ENCODE results near the gene PAGR1. TPM values are rescaled to one million over a fixed set of nuclear protein-coding genes. Genes with fewer than 3 reads are reported as not detected.
A peak's percentile ranks its signal among the peaks of the same experiment; 100 is the strongest.

Gene PAGR1
- total and polyA plus RNA-seq, 2 of the 13 experiments (the other 11 are each of a cell fraction or from before 2014, with no cell fraction given) = 9.8 to 66.4 TPM

DNA sequence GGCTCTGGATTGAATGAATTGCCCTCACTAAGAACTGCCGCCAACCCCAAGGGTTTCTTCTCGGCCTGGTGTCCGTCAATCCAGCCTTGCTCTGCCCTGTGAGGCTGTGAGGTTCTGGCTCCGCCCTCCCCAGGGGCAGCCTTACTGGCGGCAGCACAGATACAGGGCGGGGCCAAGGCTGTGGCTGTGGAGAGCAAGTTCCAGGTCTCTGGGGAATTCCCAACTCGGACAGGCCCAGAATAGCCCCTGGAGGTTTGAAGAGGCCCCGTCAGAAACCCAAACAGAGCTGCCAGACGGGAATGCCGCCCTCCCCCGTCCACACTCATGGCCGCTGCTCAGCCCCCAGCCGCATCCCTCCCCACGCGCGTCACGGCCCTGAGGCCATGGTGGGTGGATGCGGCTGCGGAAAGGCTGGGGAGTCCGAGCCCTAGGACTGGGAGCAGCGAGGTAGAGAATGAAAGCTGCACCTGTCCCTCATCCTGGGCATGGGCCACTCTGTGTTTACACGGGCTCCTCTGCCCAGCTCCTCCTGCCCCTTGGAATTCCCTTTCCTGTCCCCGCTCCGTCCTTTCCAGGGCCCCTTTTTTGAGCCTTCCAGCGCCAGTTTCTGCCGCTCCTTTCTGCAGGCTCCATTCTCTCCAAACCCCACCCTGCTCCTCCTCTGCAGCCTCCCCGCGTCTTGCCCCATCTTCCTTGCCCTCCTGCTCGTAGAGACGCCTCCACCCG is 4.6 kb upstream of the PAGR1 start (continued):
- 0 out of 2 replicates have a peak, but pooled peaks have one; percentile 36 for TF ChIP-seq AHDC1 (CRISPR knock-in tag; IDR thresholded peaks at IDR 0.05; ENCODE audit: borderline replicate concordance)
- TF ChIP-seq, protein P1, sequence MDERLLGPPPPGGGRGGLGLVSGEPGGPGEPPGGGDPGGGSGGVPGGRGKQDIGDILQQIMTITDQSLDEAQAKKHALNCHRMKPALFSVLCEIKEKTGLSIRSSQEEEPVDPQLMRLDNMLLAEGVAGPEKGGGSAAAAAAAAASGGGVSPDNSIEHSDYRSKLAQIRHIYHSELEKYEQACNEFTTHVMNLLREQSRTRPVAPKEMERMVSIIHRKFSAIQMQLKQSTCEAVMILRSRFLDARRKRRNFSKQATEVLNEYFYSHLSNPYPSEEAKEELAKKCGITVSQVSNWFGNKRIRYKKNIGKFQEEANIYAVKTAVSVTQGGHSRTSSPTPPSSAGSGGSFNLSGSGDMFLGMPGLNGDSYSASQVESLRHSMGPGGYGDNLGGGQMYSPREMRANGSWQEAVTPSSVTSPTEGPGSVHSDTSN (CRISPR knock-in tag; IDR thresholded peaks at IDR 0.05) = peak; percentile 78
- peak; percentile 37; the same call in 1 of the 2 replicates for TF ChIP-seq SPEN (CRISPR knock-in tag; IDR thresholded peaks at IDR 0.05; ENCODE audit: low read depth)
- no peak; the same call in 1 of the 2 replicates for TF ChIP-seq GLI4 (CRISPR knock-in tag; IDR thresholded peaks at IDR 0.05; ENCODE audit: borderline replicate concordance)
- TF ChIP-seq TGIF2 (CRISPR knock-in tag; IDR thresholded peaks at IDR 0.05) = no peak
- no peak for TF ChIP-seq ZFP36 (IDR thresholded peaks at IDR 0.05; ENCODE audit: borderline replicate concordance, low read depth, low read length, partially characterized antibody)
- no peak for TF ChIP-seq CEBPB (IDR thresholded peaks at IDR 0.05; ENCODE audit: borderline replicate concordance, low read depth, low read length)
- no peak for TF ChIP-seq FOXK1 (CRISPR knock-in tag; IDR thresholded peaks at IDR 0.05; ENCODE audit: borderline replicate concordance, low read depth)
- no peak for TF ChIP-seq PPARG (CRISPR knock-in tag; conservative IDR thresholded peaks at IDR 0.05)
- TF ChIP-seq BCL3 (CRISPR knock-in tag; IDR thresholded peaks at IDR 0.05) = peak; percentile 97
- peak; percentile 99 for TF ChIP-seq RBM22 (optimal IDR thresholded peaks at IDR 0.05; ENCODE audit: low read length)
- TF ChIP-seq HOXA9 (CRISPR knock-in tag; IDR thresholded peaks at IDR 0.05; ENCODE audit: borderline replicate concordance) = no peak
- TF ChIP-seq REXO4 (CRISPR knock-in tag; IDR thresholded peaks at IDR 0.05; ENCODE audit: borderline replicate concordance) = no peak
- TF ChIP-seq KLF11 (CRISPR knock-in tag; IDR thresholded peaks at IDR 0.05) = peak; percentile 55; the same call in 1 of the 2 replicates
- TF ChIP-seq CBX1 (IDR thresholded peaks at IDR 0.05; ENCODE audit: low read depth) = no peak
- TF ChIP-seq ZNF331 (CRISPR knock-in tag; IDR thresholded peaks at IDR 0.05) = 0 out of 2 replicates have a peak, but pooled peaks have one; percentile 17
- TF ChIP-seq ZMYM3 (CRISPR knock-in tag; IDR thresholded peaks at IDR 0.05) = 0 out of 2 replicates have a peak, but pooled peaks have one; percentile 15
- peak; percentile 68; the same call in 1 of the 2 replicates for TF ChIP-seq ZXDC (CRISPR knock-in tag; IDR thresholded peaks at IDR 0.05)
- no peak for TF ChIP-seq NFIB (CRISPR knock-in tag; IDR thresholded peaks at IDR 0.05; ENCODE audit: borderline replicate concordance)

Data from HepG2 (cell line).